ENCODE results near the gene TDRD12.

- TF ChIP-seq YY1 (tag by site-specific recombination; IDR thresholded peaks at IDR 0.05) (no peak), ZNF677 (tag by site-specific recombination; IDR thresholded peaks at IDR 0.05) (no peak), ZNF626 (tag by site-specific recombination; IDR thresholded peaks at IDR 0.05) (no peak), CTCF (tag by site-specific recombination; IDR thresholded peaks at IDR 0.05) (no peak), ZNF654 (tag by site-specific recombination; IDR thresholded peaks at IDR 0.05; ENCODE audit: low read depth) (no peak), ZEB2 (tag by site-specific recombination; IDR thresholded peaks at IDR 0.05) (no peak), ZNF155 (tag by site-specific recombination; IDR thresholded peaks at IDR 0.05) (no peak), ZBTB48 (tag by site-specific recombination; IDR thresholded peaks at IDR 0.05) (no peak)
- TF ChIP-seq, protein P1, sequence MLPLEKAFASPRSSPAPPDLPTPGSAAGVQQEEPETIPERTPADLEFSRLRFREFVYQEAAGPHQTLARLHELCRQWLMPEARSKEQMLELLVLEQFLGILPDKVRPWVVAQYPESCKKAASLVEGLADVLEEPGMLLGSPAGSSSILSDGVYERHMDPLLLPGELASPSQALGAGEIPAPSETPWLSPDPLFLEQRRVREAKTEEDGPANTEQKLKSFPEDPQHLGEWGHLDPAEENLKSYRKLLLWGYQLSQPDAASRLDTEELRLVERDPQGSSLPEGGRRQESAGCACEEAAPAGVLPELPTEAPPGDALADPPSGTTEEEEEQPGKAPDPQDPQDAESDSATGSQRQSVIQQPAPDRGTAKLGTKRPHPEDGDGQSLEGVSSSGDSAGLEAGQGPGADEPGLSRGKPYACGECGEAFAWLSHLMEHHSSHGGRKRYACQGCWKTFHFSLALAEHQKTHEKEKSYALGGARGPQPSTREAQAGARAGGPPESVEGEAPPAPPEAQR (tag by site-specific recombination; IDR thresholded peaks at IDR 0.05): no peak
- TF ChIP-seq, protein P2, sequence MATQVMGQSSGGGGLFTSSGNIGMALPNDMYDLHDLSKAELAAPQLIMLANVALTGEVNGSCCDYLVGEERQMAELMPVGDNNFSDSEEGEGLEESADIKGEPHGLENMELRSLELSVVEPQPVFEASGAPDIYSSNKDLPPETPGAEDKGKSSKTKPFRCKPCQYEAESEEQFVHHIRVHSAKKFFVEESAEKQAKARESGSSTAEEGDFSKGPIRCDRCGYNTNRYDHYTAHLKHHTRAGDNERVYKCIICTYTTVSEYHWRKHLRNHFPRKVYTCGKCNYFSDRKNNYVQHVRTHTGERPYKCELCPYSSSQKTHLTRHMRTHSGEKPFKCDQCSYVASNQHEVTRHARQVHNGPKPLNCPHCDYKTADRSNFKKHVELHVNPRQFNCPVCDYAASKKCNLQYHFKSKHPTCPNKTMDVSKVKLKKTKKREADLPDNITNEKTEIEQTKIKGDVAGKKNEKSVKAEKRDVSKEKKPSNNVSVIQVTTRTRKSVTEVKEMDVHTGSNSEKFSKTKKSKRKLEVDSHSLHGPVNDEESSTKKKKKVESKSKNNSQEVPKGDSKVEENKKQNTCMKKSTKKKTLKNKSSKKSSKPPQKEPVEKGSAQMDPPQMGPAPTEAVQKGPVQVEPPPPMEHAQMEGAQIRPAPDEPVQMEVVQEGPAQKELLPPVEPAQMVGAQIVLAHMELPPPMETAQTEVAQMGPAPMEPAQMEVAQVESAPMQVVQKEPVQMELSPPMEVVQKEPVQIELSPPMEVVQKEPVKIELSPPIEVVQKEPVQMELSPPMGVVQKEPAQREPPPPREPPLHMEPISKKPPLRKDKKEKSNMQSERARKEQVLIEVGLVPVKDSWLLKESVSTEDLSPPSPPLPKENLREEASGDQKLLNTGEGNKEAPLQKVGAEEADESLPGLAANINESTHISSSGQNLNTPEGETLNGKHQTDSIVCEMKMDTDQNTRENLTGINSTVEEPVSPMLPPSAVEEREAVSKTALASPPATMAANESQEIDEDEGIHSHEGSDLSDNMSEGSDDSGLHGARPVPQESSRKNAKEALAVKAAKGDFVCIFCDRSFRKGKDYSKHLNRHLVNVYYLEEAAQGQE (tag by site-specific recombination; IDR thresholded peaks at IDR 0.05): peak; percentile 84
Measured at GRCh38 chr19:32866564-32867265, 147.1 kb downstream of the TDRD12 start.
